Measurements from ENCODE around the gene FAM221B.

DNA sequence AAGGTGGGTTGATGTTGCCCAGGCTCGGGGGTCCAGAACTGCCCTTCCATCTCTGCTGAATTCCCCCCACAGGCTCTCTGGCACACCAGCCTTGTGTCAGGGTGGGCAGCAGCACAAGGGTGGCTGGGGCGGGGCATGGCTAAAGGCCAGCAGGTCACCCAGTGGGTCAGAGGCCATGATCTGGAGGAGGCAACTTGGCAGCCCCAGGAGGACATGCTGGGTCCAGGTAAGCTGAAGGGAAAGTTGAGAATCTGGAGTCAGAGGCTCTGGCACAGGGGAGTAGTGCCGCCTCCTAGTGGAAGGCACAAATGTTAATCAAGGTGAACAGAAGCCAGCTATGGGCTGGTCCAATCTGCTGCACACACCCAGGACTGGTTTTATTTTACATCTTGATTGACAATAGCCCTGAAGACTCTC lies 6.7 kb upstream of the FAM221B start:
- TF ChIP-seq YY1 (IDR thresholded peaks at IDR 0.05; ENCODE audit: insufficient read depth, insufficient read length): no peak
- no peak for TF ChIP-seq ZNF274 (IDR thresholded peaks at IDR 0.05; ENCODE audit: low read depth, low read length)

Data from NT2/D1 (cell line).